GM21423 (cell line): ENCODE results near the gene ARHGAP26.
"Not testable (repeated sequence)": the region's sequence is repeated elsewhere in the genome, so short reads cannot be mapped to it uniquely, and the experiment has no call there.

Experiments used
- ATAC-seq: cut with Tn5 transposase; IDR thresholded peaks from one replicate; pipeline ENCODE4 v1.9.1; 2021; ENCODE audit warnings: mild to moderate bottlenecking, moderate library complexity; ENCODE audit not compliant: unreplicated experiment

The ARHGAP26 gene

DNA sequence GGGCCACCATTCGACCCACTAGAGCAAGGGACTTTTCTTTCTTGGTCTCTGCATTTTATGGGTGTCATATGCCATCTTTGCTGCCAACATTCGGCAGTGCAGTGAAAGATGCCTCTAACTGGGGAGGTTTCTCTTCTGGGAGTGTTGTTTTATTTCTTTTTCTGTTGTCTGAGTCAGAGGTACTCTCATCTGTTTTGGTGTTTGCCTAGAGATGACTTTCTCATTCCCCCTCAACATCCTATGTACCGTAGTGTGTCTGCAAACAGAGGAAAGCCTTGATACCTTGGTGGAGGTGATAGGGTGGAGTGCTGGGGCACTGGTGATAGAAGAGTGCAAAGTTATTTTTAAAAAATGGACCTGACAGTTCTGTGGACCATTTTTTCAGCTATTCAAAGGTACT, 182.1 kb downstream of the ARHGAP26 start:
- no peak for ATAC-seq

GRCh38 chr5:142952871-142953270, 182.7 kb downstream of the ARHGAP26 start:
- not testable (repeated sequence) for ATAC-seq

GRCh38 chr5:142954455-142954854, 184.3 kb downstream of the ARHGAP26 start:
- no peak for ATAC-seq

DNA sequence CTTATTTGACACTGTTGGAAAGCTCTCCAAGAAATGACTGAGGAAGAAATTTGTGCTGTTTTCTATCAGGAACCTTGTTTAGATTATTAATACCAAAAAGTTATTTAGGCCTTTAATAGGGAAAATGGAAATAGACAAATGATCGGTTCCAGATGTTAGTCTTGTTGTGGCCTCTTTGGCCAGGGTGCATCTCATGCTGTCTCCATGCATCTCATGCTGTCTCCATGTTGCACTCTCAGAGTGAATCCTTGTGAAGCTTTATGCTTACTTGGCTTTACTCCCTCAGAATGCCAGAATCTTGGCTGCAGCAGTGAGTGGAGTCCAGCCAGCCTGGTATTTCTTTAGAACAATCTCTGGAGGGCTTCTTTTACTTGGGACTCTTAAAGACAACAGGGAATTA, 185.5 kb downstream of the ARHGAP26 start:
- ATAC-seq, result no peak

GRCh38 chr5:142957528-142957927, 187.4 kb downstream of the ARHGAP26 start:
- no peak for ATAC-seq

- ATAC-seq, result peak; percentile 11
Observed at GRCh38 chr5:142958944-142959682, 188.9 kb downstream of the ARHGAP26 start.

DNA sequence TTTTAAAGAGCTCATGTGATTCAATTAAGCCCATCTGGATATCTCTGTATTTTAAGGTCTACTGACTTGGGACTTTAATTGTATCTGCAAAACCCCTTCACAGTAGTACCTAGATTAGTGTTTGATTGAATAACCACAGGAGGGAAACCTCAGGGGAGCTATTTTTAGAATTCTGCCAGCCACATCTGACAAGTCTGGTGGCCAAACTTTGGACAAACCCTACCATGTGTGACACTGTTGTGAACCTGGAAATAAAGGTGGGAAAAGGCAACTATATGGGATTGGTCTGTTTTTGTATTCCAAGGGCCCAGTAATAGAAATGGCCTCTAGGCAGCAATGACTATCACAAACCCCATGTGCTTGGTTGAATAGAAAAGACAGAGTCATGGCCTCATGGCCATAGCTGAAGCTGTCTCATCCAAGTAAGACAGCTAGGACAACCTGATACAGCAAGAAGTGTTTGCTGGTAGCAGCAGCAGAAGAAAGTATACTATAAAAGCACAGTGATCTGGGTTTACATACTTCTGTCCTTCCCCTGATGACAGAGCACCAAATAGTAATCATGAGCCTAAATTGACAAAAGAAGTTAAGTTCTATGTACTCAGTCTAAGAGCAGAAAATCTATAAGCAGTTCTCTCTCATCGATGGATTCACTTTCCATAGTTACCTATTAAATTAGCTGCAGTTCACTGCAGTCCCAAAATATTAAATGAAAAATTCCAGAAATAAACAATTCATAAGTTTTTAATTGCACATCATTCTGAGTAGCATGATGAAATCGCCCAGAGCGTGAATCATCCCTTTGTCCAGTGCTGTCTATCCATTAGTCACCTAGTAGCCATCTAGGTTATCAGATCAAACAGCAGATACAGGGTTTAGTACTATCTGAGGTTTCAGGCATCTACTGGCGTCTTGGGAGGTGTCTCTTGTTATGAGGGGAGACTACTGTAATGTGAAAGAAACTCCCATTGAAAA, 189.8 kb downstream of the ARHGAP26 start:
- ATAC-seq, result peak; percentile 58

GRCh38 chr5:142961440-142962173, 191.4 kb downstream of the ARHGAP26 start:
- no peak for ATAC-seq

- ATAC-seq, result no peak
Observed at GRCh38 chr5:142962174-142962533, 192.0 kb downstream of the ARHGAP26 start.

- not testable (repeated sequence) for ATAC-seq
Observed at GRCh38 chr5:142965258-142966120, 195.3 kb downstream of the ARHGAP26 start.

- no peak for ATAC-seq
Observed at GRCh38 chr5:142966121-142966420, 195.9 kb downstream of the ARHGAP26 start.

- ATAC-seq, result no peak
Observed at GRCh38 chr5:142969186-142969585, 199.0 kb downstream of the ARHGAP26 start.

DNA sequence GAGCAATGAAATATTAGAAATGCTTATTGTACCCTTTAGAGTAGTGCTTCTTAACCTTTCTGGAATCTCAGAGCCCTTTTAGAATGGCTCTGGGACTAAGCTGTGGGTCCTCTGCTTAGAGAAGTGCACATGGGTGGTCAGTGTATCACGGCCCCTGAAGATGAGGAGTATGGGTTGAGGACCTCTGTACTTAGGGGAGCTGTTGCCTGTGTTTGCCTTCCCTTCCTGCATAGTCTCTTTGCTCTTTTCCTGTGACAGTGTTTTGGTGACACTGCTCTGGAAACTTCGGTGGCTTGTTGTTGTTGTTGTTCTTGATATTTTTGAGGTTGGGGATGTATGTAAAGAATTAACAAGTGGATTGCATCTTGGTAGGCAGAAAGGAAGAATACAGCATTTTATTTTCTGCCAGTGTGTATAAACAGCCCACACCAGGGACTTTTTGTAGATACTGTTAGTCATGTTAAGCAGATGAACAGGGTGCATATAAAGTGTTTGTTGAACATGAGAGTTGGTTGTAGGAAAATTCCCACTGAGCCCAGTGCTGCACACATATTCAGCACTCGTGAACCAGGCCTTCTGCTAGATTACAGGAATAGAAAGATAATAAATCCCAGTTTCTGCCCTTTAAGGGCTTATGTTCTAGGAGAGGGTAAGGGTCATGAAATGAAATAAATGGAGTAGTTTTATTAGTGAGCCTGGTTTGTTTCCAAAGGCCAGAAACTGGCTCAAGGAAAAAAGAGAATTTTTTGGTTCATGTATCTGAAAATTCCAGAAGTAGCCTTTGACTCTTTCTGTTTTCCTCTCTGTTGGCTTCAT, 199.7 kb downstream of the ARHGAP26 start:
- ATAC-seq, result no peak

DNA sequence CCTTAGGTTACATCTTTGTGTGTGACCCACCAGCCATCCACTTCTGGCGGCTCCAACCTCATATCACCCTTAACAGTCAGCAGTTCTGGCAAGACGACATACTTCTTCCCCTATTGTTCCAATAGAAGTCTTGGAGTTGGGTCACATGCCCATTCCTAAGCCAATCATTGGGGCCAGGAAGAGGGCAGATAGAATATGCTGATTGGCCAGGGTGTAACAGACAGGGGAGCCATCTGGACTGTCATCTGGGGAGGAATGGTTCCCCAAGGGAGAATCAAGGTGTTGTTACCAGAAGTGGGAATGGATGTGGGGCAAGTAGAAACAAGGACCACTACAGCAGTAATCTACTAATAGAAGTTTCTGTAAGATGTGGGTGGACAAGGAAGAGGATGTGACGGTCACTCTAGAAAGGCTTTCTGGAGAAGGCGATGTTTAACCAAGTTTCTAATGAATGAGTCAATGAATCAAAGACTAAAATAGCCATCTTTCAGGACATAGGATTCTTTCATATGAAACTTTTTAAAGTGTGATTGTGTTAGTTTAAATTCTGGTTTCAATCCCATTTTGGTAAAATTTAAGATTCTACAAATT, 200.4 kb downstream of the ARHGAP26 start:
- ATAC-seq, result no peak

GRCh38 chr5:142971303-142972013, 201.3 kb downstream of the ARHGAP26 start:
- peak; percentile 43 for ATAC-seq

DNA sequence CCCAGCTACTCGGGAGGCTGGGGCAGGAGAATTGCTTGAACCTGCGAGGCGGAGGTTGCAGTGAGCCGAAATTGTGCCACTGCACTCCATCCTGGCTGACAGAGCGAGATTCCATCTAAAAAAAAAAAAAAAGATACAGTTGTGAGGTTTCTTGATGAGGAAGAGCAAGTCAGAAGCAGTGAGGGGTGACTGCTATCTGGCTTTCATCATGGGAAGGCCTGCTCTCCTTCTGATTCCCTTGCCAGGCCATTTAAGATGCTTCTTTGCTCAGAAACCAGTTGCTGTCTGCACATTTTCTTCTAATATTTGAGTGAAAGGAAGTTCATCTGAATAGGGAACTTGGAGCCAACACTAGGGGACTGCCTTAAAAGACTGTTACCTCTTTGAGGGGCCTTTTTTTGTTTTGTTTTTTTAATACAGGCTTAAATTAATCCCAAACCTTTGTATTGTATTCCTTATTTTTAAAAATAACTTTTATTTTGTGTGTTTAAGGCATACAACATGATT, 201.9 kb downstream of the ARHGAP26 start:
- ATAC-seq, result no peak

- ATAC-seq, result no peak
Observed at GRCh38 chr5:142973932-142974331, 203.8 kb downstream of the ARHGAP26 start.

DNA sequence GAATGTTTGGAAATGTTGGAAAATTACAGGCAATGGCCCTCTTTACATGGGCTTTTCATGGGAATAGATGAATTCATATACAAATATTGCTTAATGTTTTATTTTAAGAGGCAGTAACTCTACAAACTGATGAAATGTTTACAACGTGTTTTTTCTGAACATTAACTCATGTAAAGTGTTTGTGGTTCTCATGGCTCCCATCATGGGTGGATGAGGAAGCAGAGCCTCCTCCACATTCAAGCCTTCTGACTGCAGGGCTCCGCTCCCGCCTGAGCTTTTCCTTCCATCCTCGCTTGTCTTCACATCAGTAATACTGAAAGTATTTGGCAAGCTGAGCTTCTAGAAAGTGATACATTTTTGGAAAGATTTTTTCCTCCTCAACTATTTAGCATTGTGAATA, 204.2 kb downstream of the ARHGAP26 start:
- ATAC-seq, result no peak
